GM18873 (cell line): ENCODE data around the gene MDP1.
A peak's percentile ranks its signal among the peaks of the same experiment; 100 is the strongest.
"Not testable (repeated sequence)": the region's sequence is repeated elsewhere in the genome, so short reads cannot be mapped to it uniquely, and the experiment has no call there.

Experiments
- ATAC-seq: cut with Tn5 transposase; IDR thresholded peaks from one replicate; pipeline ENCODE4 v1.9.1; 2021; ENCODE audit warnings: mild to moderate bottlenecking, moderate library complexity, moderate number of reproducible peaks; ENCODE audit not compliant: unreplicated experiment, low FRiP score

The MDP1 gene

DNA sequence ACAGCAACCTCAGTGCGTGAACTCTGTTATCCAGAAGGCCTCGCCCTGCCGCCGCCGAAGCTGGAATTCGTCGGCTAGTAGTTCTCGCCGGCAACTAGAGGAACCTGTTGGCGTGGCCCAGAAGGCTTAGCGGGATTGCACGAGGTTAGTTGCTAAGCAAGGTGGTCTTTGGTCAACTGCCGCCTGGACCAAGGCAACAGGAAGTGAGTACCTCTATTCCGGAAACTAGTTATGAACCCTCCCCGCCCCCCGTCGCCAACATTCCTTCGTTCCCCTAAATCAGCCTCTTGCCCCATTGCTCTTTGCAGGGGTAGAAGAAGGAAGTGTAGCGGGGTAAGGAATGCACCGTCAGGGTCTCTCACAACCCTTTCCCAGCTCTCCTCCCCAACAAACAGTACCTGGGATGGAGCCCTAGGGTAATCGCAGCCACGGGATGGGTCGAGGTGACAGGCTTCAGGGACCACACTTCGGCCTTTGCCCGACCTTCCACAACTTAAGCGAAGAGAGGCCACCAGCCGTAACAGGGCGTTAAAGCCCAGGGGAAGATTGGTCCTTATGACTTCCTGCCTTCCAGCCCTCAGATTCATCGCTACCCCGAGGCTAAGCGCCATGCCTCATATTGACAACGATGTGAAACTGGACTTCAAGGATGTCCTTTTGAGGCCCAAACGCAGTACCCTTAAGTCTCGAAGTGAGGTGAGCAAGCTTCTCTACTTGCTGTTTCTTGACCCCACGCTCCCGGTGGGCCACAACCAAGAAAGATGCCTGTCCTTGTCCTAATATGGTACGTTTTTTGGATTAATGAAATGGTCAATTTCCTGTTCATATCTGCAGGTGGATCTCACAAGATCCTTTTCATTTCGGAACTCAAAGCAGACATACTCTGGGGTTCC lies 17.0 kb upstream of the MDP1 start, which contains the start of gene GMPR2:
Gene GMPR2, plus strand, starts transcription at position 285 of the 893 bp plus-strand sequence. Its CDS starts 325 bp downstream, at position 610.
- ATAC-seq = peak; percentile 45

DNA sequence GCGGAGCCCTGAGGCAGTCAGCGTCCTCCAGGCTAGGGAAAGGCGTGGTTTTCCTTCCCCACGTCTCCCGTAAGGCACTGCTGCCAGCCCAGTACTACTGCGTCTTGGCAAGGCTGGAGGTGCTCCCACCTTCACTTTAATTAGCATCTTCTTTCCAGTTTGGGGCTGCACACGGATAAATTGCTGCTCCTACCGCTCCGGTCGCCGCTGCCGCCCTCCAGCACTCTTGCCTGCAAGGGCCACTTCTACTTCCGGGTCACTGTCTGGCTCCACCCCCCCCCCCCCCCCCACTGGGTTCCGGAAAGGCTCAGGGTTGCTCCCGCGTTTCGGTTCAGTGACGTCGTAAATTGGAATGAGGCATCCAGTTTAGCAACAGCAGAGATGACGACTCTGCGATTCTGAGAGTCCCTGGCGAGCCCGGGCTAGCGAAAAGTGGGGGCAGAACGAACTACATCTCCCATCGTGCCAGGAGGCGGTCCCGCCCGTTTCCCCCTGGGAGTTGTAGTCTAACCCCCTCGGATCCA lies 16.3 kb upstream of the MDP1 start, which contains the start of gene NEDD8:
Gene NEDD8, minus strand, starts transcription at position 247 of the 524 bp plus-strand sequence. Its CDS starts 100 bp downstream, at position 147.
- peak; percentile 67 for ATAC-seq

DNA sequence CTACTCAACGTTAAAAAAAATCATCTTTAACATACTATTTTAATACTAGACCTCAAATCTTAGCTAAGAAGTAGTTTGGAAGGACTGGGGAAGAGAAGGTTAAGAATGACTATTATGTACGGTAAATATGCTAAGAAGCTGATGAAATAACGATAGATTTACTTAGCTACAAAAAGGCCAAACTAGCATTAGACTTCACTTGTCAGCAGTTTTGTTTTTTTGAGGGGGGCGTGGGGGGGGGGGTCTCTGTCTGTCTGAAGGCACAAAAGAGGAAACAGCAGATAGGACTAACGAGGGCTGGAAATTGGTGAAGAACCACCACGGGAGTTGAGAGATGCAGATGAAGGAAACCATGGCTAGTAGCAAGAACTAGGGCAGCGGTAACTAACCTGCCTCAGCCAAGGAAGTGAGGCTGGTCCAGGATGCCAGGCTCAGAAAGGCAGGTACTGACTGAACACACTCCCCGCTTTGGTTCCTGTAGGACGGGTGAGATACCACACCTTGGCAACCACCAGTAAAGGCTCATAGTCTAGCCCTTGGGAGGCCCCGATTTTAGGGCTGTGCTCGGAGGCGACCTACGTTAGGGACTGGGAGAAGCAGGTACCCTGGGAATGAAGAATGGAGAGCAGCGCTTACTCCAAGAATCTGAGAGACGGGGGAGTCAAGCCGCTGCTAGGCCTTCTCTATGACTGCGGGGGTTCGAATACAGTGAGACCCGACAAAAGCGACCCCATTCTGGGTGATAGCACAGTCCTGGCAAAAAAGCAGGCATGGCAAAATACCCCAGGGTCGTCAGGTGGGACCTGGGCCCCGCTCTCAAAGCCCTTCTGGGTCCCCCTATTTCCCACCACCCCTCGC lies 15.6 kb upstream of the MDP1 start:
- no peak for ATAC-seq

DNA sequence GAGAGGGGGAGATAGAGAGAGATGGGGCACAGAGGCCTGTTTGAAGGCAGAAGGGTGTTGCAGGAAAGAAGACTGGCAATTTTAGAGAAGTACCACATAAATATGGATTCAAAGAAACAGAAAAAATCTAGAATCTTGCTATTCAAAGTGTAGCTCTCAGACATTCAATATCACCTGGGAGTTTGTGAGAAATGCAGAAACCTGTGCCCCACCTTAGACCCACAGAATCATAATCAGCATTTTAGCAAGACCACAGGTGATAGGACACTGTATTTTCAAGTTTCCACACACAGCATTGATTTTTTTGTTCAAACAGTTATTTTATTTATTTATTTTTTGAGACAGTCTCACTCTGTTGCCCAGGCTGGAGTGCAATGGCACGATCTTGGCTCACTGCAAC lies 13.0 kb upstream of the MDP1 start:
- no peak for ATAC-seq

DNA sequence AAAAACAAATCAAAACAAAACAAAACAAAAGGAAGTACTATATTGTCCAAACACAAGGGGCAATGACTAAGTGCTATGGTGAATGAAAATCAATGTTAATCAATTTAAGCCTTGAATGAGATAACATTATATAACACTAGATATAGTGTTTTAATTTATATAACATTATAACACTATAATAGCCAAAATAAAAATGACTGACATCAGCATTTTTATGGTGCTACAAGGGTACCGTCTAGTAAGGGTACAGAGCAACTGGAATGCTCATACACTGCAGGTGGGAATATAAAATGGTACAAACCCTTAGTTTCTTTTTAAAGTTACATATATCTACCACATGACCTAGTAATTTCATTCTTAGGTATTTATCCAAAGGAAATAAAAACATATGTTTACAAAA lies 10.6 kb upstream of the MDP1 start:
- no peak for ATAC-seq

DNA sequence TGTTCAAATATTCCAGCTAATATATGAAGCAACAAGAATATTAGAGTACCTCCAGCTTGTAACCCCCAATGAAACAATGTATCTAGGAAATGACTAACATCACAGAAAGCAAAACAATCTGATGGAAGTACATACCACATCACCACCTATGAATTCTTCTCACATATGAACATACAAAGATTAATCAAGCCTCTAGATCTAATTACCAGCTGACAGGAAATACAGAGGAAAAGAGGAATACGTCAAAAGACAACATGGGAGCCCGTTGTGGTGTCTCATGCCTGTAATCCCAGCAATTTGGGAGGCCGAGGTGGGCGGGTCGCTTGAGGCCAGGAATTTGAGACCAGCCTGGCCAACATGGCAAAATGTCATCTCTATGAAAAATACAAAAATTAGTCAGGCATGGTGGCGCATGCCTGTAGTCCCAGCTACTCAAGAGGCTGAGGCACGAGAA lies 8.8 kb upstream of the MDP1 start:
- no peak for ATAC-seq

DNA sequence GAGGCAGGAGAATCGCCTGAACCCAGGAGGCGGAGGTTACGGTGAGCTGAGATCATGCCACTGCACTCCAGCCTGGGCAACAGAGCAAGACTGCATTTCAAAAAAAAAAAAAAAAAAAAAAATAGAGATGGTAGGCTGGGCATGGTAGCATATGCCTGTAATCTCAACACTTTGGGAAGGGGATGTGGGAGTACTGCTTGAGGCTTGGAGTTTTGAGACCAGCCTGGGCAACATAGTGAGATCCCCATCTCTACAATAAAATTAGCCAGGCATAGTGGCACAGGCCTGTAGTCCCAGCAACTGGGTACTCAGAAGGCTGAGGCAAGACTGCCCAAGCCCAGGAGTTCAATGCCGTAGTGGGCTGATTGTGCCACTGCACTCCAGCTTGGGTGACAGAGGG lies 7.1 kb upstream of the MDP1 start:
- ATAC-seq = not testable (repeated sequence)

DNA sequence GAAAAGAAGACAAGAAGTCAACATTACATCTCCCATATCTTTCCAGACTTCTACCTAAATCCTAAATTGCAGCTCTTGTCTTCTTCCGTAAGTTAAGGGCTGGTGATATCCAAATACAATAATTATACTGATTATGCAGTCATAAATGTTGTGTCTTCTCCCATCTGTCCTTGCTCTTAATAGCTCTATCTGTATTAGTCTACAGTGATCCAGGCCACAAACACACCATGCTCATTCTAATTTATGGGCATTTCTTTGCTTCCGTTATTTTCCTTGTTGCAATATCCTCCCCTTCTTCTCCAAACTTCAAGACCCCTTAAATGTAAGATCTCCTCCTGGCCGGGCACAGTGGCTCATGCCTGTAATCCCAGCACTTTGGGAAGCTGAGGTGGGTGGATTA lies 3.7 kb upstream of the MDP1 start:
- no peak for ATAC-seq

DNA sequence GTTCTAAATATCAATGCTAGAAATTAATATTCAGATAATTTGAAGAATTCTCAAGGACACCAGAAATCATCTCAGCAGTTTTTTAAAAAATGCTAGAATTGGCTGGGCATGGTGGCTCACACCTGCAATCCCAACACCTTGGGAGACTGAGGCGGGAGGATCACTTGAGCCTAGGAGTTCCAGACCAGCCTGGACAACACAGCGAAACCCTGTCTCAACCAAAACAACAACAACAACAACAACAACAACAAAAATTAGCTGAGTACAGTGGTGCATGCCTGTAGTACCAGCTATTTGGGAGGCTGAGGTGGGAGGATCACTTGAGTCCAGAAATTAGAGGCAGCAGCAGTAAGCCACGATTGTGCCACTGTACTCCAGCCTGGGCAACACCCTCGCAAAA lies 3.2 kb upstream of the MDP1 start:
- ATAC-seq = no peak

DNA sequence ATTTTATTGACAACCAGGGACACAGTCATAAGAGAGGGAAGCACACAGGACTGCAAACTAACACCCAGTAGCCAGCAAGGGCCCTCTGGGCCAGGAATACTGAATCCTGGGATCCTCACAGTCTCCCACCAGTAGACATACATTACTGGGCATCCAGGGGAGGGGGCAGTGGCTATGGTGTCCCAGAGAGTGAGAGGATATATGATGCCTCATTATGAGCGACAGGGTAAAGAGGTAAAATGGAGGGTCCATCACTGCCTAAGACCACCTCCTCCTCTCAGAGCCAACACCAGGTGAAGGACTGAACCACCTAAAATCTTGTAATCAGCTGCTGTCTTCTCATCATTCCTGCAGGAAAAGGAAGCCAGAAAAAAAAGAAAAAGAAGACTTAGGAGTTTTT lies 1.0 kb upstream of the MDP1 start:
- ATAC-seq = not testable (repeated sequence)

DNA sequence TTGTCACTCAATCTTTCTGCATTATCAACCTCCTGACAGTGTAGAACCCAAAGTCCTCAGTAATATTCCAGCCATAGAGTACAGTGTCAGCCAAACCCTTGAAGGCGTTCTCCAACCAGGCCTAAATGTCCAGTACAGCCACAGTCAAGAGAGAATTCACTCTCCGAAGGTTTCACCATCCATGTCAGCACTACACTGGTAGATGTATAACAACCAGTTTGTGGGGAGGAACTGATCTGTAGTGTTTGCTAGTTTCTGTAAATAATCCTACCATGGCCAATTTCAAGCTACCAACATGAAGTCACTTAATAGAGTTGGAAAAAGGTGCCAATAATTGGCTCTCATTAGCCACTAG lies 456 bp upstream of the MDP1 start:
- no peak for ATAC-seq

DNA sequence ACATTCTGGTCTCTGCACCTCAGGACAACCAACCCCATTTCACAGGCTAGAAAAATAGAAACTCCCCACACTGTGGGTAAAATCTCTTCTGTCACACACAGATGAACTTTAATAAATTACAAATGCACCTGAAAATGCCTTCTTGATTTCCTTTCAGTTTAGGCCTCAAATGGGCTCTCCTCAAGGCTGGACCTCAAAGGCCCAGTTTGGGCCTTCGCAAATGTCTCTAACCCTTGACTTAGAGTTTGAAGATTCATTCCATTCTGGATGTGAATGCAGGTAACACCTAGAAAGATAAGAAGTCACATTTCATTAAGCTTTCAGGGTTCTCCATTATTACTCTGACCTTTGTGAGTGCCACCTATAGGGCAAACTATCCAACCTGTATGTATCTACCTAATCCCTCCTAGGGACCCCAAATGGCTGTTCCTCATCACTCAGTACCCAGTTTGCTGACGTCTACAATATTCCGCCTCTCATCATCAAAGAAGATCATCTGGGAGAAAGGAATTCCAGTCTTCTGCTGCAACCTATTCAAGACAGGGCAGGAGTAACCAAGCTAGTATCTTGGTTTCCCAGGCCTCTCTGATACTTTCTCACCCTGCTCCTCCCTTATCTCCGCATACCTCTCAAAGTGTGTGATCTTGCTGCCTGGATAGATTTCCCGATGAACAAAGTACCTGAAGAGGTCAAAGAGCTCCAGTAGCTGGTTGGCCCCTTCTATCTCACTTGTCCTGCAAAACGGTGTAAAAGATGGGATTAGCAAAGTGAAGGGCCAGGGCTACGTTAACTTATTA lies 1.8 kb downstream of the MDP1 start:
- no peak for ATAC-seq

DNA sequence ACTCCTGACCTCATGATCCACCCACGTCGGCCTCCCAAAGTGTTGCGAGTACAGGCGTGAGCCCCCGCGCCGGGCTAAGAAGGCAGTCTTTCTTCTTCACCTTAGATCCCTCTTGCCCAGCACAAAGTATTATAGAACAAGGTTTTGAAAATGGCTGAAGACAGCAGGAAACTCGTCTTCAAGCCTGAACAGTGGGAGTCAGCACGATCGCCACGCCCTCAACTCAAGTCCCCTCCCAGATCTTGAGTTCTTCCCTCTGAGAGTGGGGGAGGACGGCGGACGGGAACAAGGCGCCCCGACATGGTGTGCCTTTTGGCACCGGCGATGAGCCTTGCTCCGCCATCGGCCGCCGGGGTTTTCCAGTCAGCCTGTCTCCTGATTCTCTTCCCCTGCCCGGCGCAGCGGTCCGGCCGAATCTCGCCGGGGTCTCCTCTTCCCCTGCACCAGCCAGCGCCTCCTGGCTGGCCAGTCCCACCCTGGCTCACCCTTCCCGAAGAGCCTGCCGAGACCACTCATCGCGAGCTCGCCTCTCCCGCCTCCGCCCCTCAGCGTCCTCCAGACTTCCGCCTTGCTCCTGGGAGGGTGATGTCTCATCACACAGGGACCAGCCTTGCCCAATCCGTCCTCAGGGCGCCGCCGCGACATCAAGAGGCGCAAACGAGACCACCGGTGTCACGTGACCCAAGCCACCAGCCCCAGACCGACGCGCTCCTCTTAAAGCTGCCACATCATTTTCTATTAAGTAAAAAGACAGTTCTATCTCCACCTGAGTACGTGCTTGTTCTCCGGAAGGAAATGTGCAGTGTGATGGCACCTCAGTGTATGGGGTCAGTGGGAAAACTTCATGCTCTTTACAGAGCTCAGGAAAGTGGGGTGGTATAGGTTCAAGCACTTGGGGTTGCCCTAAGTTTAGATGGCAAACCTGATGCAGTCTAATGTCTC lies 2.7 kb downstream of the MDP1 start, which contains the start of gene CHMP4A:
Gene CHMP4A, minus strand, starts transcription at position 565 of the 942 bp plus-strand sequence. Its CDS starts 49 bp downstream, at position 516.
- ATAC-seq = peak; percentile 73

DNA sequence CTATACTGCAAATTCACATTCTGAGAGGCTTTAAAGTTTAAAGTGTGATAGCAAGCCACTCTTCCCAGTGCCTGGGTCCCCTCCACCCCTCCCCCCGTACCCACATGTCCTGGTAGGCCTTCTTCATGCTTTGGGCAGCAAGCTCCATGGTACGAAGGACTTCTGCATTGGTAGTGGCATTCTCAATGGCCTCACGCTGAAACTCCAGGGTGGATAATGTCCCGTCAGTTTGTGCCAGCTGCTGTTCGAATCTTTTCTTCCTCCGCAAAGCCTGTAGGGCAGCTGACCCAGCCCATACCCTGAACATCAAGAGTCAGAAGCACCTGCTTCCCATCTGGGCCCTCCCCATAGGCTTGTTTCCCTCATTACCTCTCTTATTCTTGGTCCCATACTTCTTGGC lies 4.6 kb downstream of the MDP1 start:
- ATAC-seq = no peak

DNA sequence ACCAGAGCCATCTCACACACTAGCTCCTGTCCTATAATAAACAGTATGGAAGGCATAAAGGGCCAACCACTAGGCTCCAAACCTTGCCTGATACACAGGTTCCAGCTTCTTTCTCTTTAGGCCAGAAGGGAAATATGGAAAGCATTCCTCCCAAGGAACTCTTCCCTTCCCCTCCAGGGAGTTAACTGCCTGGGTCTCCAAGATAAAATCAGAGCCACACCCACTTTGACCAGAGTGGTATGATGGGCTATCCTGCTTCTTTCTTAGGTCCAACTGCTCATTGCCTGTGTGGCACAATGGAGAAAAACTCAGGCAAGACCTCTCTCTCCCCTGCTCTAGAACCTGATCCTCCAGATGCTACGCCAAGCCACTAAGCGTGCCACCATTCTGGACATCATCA lies 8.2 kb downstream of the MDP1 start:
- ATAC-seq = no peak

DNA sequence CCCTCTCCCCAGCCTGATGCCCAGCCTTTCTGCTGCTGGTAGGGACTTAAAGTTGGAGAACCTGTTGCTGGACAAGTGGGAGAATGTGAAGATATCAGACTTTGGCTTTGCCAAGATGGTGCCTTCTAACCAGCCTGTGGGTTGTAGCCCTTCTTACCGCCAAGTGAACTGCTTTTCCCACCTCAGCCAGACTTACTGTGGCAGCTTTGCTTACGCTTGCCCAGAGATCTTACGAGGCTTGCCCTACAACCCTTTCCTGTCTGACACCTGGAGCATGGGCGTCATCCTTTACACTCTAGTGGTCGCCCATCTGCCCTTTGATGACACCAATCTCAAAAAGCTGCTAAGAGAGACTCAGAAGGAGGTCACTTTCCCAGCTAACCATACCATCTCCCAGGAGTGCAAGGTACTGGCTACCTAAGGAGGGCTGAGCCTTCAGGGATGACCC lies 8.7 kb downstream of the MDP1 start:
- no peak for ATAC-seq

DNA sequence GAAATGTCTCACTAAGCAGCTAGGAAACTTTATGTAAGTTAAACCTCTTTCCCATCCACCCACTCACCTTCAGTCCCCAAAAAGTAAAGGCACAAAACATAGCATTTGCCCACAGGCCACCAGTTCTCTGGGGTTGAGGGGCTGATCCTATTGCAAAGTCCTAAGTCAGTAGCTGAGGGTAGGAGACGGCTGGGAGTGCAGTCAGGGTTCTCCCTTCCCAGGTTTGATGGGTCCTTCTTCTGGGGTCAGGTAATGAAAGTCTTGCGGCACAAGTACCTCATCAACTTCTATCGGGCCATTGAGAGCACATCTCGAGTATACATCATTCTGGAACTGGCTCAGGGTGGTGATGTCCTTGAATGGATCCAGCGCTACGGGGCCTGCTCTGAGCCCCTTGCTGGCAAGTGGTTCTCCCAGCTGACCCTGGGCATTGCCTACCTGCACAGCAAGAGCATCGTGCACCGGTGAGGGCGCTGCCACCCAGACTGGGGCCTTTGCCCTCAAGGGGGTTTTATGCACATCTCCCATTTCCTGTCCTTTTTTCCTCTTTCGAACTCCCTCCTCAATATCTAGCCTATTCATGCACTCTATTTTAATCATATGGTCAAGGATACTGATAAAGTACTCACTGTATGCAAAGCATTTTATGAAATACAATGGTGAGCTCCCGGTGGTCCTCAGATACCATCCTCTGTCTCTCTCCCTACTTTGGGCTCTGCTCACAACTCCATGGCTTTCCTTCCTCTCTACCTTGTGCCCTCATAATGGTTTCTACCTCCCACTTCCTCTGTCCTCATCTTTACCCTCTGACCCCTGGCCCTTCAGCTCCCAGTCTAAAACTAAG lies 9.4 kb downstream of the MDP1 start:
- ATAC-seq = no peak
